HFF-Myc (cell line): Measurements from ENCODE around the gene OPRL1.
"Not testable (repeated sequence)": the region's sequence is repeated elsewhere in the genome, so short reads cannot be mapped to it uniquely, and the experiment has no call there.

Experiments
- DNase-seq: peaks from one replicate; pipeline ENCODE4 v3.0.0-alpha.2; 2011; ENCODE audit warnings: low read depth; ENCODE audit errors: extremely low read depth
- H3K4me3 ChIP-seq: replicated peaks from 2 replicates; pipeline ENCODE4 v1.5.1; 2011; ENCODE audit warnings: low read depth, mild to moderate bottlenecking, control low read depth, low read length
- CTCF ChIP-seq: IDR thresholded peaks from 2 replicates; pipeline ENCODE4 v1.5.1; 2012; ENCODE audit warnings: mild to moderate bottlenecking, low read depth, low read length, control low read depth; ENCODE audit errors: missing control alignments

OPRL1 gene

GRCh38 chr20:64115171-64115911 lies 35.5 kb downstream of the OPRL1 start:
- TF ChIP-seq CTCF, result no peak
- H3K4me3 ChIP-seq, result no peak overlapping the region
- no peak for DNase-seq

GRCh38 chr20:64116016-64116415 lies 36.1 kb downstream of the OPRL1 start:
- no peak for TF ChIP-seq CTCF
- no peak overlapping the region for H3K4me3 ChIP-seq

GRCh38 chr20:64116541-64117431 lies 36.9 kb downstream of the OPRL1 start:
- DNase-seq, result no peak
- no peak overlapping the region for H3K4me3 ChIP-seq
- no peak for TF ChIP-seq CTCF

More at GRCh38 chr20:64116016-64116415, 36.1 kb downstream of the OPRL1 start:
- DNase-seq, result no peak

GRCh38 chr20:64117432-64117777 lies 37.5 kb downstream of the OPRL1 start:
- not testable (repeated sequence) for H3K4me3 ChIP-seq, DNase-seq

- DNase-seq, result no peak
- TF ChIP-seq CTCF, result no peak
- H3K4me3 ChIP-seq, result no peak overlapping the region
These were observed 39.4 kb downstream of the OPRL1 start for GRCh38 chr20:64119301-64119680.

GRCh38 chr20:64119681-64120341 lies 39.9 kb downstream of the OPRL1 start:
- H3K4me3 ChIP-seq, result no peak overlapping the region
- no peak for TF ChIP-seq CTCF

GRCh38 chr20:64121586-64121985 lies 41.7 kb downstream of the OPRL1 start:
- TF ChIP-seq CTCF, result no peak
- no peak overlapping the region for H3K4me3 ChIP-seq
- DNase-seq, result no peak

More at GRCh38 chr20:64119681-64120341, 39.9 kb downstream of the OPRL1 start:
- no peak for DNase-seq

GRCh38 chr20:64122927-64123326 lies 43.0 kb downstream of the OPRL1 start:
- not testable (repeated sequence) for DNase-seq, H3K4me3 ChIP-seq

GRCh38 chr20:64123517-64123916 lies 43.6 kb downstream of the OPRL1 start:
- not testable (repeated sequence) for DNase-seq, H3K4me3 ChIP-seq
